Gastrocnemius medialis (tissue), 4 donors: ENCODE measurements around the gene KLK13. TPM values are rescaled to one million over a fixed set of nuclear protein-coding genes. Genes with fewer than 3 reads are reported as not detected.

Experiments used
- ATAC-seq, 2 donors: fragments of 150-250 bp; one replicate each; pipeline ENCODE4 v1.9.1; 2016
- DNase-seq, 2 donors: peaks; one replicate each; pipeline ENCODE4 v3.0.0-alpha.2; 2019
- H3K27ac ChIP-seq, 4 donors: fragments of 200-600 bp; sonication (generic); 1 replicate in 1 of 4; 2 replicates in 3 of 4; pipeline ENCODE4 v1.5.1; 2016 to 2018; ENCODE audit warnings: mild to moderate bottlenecking in 2 of 4, moderate library complexity in 1 of 4
- H3K27me3 ChIP-seq, 3 donors: fragments of 200-600 bp; sonication (generic) in 2 of 3; 1 replicate in 1 of 3; 2 replicates in 2 of 3; pipeline versions ENCODE4 v1.5.1 to v1.6.0; 2016 to 2019; ENCODE audit warnings: mild to moderate bottlenecking in 1 of 3, moderate library complexity in 1 of 3
- H3K36me3 ChIP-seq, 2 donors: fragments of 200-600 bp; sonication (generic) in 1 of 2; one replicate each; pipeline ENCODE4 v1.5.1; 2017 to 2018
- H3K4me1 ChIP-seq, 2 donors: fragments of 200-600 bp; sonication (generic) in 1 of 2; one replicate each; pipeline ENCODE4 v1.5.1; 2016 to 2017; ENCODE audit warnings: mild to moderate bottlenecking in 2 of 2
- H3K4me3 ChIP-seq, 4 donors: fragments of 200-600 bp; sonication (generic) in 3 of 4; 1 replicate in 1 of 4; 2 replicates in 3 of 4; pipeline ENCODE4 v1.5.1; 2016 to 2019; ENCODE audit warnings: mild to moderate bottlenecking in 2 of 4
- H3K9me3 ChIP-seq, 3 donors: fragments of 200-600 bp; sonication (generic) in 2 of 3; 1 replicate in 1 of 3; 2 replicates in 2 of 3; pipeline ENCODE4 v1.5.1; 2016 to 2019
- POLR2A ChIP-seq, 2 donors: fragments of 450-650 bp; IDR thresholded peaks; one replicate each; pipeline ENCODE4 v1.6.1; 2017; ENCODE audit warnings: antibody characterized with exemption in 2 of 2, mild to moderate bottlenecking in 2 of 2, moderate library complexity in 2 of 2
- in situ Hi-C, 4 donors: fragments of 200-750 bp; cut with MboI; loops; one replicate each; pipeline versions ENCODE4 v1.15.0 to v1.8.0; 2017; ENCODE audit warnings: low sequenced_read_pairs in 4 of 4
- intact Hi-C: fragments of 100-400 bp; cut with DNase I; formaldehyde crosslinking; loops from one replicate; pipeline ENCODE4 v1.15.1; 2023; ENCODE audit warnings: low total_unique reads
- total RNA-seq, 4 donors: library from RNA; depleted of rRNA; stranded (reverse); fragments of >200 nt; gene quantifications; one replicate each; pipeline versions ENCODE4 v1.1.0 to v1.2.3, GENCODE V29; 2016
- TF ChIP-seq, protein P1 (sequence below), 5 experiments: fragments of 450-650 bp in 3 of 5; fragments of 200-600 bp in 2 of 5; sonication (generic) in 2 of 5; IDR thresholded peaks in 4 of 5; conservative IDR thresholded peaks in 1 of 5; 1 replicate in 4 of 5; 2 replicates in 1 of 5; pipeline ENCODE4 v1.5.1; 2016 to 2019; ENCODE audit warnings: antibody characterized with exemption in 5 of 5, mild to moderate bottlenecking in 3 of 5, moderate library complexity in 3 of 5

Gene KLK13
- total RNA-seq, 4 donors from 2014 or later: not detected

DNA sequence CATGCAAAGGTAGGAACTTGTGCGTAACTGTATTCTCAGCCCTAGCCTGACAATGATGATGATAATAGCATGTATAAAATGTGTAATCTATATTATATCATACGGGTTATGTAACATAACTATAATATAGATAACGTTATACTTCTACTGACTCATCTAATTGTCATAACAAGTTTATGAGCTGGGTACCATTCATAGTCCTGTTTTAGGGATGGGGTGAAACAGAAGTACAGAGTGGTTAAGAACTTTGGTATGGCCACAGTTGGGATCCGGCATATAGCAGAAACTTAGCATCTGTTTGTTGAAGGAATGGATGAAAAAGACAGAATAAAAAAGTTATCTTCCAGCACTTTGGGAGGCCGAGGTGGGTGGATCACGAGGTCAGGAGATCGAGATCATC, 38.1 kb upstream of the KLK13 start:
- Histone ChIP-seq H3K27me3 (no peaks in the 10 kb centered on the region), H3K27ac (no peak overlapping the region), H3K4me1 (peaks cover 13 to 15% of the 10 kb centered on the region in 2 donors), H3K9me3 (no peaks in the 10 kb centered on the region), H3K4me3 (no peak overlapping the region), H3K36me3 (peaks cover 0 to 25% of the 10 kb centered on the region in 2 donors)
- no peak for TF ChIP-seq POLR2A (IDR thresholded peaks at IDR 0.05)
- TF ChIP-seq, protein P1, sequence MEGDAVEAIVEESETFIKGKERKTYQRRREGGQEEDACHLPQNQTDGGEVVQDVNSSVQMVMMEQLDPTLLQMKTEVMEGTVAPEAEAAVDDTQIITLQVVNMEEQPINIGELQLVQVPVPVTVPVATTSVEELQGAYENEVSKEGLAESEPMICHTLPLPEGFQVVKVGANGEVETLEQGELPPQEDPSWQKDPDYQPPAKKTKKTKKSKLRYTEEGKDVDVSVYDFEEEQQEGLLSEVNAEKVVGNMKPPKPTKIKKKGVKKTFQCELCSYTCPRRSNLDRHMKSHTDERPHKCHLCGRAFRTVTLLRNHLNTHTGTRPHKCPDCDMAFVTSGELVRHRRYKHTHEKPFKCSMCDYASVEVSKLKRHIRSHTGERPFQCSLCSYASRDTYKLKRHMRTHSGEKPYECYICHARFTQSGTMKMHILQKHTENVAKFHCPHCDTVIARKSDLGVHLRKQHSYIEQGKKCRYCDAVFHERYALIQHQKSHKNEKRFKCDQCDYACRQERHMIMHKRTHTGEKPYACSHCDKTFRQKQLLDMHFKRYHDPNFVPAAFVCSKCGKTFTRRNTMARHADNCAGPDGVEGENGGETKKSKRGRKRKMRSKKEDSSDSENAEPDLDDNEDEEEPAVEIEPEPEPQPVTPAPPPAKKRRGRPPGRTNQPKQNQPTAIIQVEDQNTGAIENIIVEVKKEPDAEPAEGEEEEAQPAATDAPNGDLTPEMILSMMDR (IDR thresholded peaks at IDR 0.05 in 4 of 5, conservative IDR thresholded peaks at IDR 0.05 in 1 of 5): no peak
- no peak for DNase-seq
- no peak for ATAC-seq
- in situ Hi-C loops: loop anchor here in 2 of 4 donors (10.0 to 25.0 kb wide), 2 partner anchors 484 to 502 kb away; no protein-coding TSS in a partner anchor
- intact Hi-C loops: loop anchor here (10.0 kb wide), 1 partner anchor 298 kb away; no protein-coding TSS in a partner anchor

DNA sequence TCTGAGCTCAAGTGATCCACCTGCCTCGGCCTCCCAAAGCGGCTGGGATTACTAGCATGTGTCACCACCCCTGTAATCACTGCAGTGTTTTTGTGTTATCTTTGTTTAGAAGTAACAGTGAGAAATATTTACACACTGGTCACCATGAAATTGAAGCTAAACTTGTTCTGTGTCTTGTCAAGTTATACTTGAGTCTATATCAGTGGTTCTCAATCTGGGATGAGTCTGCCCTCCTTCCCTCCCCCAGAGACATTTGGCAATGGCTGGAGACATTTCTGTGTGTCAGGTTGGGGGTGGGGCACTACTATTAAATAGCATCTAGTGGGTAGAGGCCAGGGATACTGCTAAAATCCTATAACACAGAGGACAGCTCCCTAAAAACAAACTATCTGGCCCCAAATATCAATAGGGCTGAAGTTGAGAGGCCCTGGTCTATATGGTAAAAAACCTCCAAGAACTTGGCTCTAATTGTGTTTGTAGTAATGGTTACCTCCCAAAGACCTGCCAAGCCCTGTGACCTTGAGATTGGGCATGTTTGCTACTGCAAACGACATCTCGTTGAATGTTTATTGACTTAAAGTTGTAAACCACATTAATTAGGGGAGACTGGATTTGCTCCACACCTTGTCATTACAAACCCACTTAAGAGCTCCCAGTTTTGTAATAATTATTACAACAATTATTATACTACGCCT, 36.4 kb upstream of the KLK13 start:
- ATAC-seq: no peak
- Histone ChIP-seq H3K9me3 (no peaks in the 10 kb centered on the region), H3K36me3 (peaks cover 0 to 25% of the 10 kb centered on the region in 2 donors), H3K27me3 (no peaks in the 10 kb centered on the region), H3K27ac (no peak overlapping the region), H3K4me1 (peaks cover 3 to 6% of the 10 kb centered on the region in 2 donors), H3K4me3 (no peak overlapping the region)
- TF ChIP-seq, protein P1 (IDR thresholded peaks at IDR 0.05 in 4 of 5, conservative IDR thresholded peaks at IDR 0.05 in 1 of 5): no peak
- TF ChIP-seq POLR2A (IDR thresholded peaks at IDR 0.05): no peak
- intact Hi-C loops: loop anchor here (10.0 kb wide), 1 partner anchor 297 kb away; no protein-coding TSS in a partner anchor
- in situ Hi-C loops: loop anchor here in 2 of 4 donors (10.0 to 25.0 kb wide), 2 partner anchors 486 to 503 kb away; no protein-coding TSS in a partner anchor
- no peak for DNase-seq

DNA sequence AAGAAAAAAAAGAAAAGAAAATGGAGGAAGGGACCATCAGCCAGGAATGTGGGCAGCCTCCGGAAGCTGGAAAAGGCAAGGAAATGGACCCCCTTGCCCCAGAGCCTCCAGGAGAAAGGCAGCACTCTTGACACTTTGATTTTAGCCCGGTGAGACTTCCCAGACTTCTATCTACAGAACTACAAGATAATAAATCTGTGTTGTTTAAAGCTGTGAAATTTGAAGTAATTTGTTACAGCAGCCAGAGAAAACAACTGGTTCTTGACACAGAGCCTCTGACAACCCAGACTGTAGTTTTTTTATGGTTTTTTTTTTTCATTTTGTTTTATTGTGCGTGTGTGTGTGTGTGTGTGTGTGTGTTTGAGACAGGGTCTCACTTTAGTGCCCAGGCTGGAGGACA, 35.7 kb upstream of the KLK13 start:
- intact Hi-C loops: loop anchor here (10.0 kb wide), 1 partner anchor 296 kb away; no protein-coding TSS in a partner anchor
- Histone ChIP-seq H3K9me3 (no peaks in the 10 kb centered on the region), H3K4me1 (peaks cover 3 to 6% of the 10 kb centered on the region in 2 donors), H3K27me3 (no peaks in the 10 kb centered on the region), H3K36me3 (peaks cover 0 to 25% of the 10 kb centered on the region in 2 donors), H3K27ac (no peak overlapping the region), H3K4me3 (no peak overlapping the region)
- ATAC-seq (no peak), DNase-seq (no peak)
- TF ChIP-seq, protein P1 (IDR thresholded peaks at IDR 0.05 in 4 of 5, conservative IDR thresholded peaks at IDR 0.05 in 1 of 5): no peak
- no peak for TF ChIP-seq POLR2A (IDR thresholded peaks at IDR 0.05)
- in situ Hi-C loops: loop anchor here in 2 of 4 donors (10.0 to 25.0 kb wide), 2 partner anchors 487 to 504 kb away; no protein-coding TSS in a partner anchor

DNA sequence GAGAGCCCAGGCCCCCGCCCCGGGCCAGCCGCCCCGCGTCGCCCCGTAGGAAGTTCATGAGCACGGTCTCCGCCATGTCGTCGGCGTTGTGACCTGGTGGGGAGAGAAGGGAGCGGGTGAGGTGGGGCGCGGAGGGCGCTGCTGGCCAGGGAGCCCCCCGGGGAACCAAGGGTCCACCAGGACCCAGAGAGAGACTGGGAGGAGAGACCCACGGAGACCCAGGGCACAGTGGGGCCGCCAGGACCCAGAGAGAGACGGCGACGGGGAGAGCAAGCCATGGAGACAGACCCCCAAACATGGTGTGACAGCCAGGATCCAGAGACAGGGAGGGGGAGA, 34.1 kb upstream of the KLK13 start:
- DNase-seq (no peak), ATAC-seq (no peak)
- H3K4me3 ChIP-seq: no peak overlapping the region
- peaks cover 3 to 6% of the 10 kb centered on the region in 2 donors for H3K4me1 ChIP-seq
- H3K9me3 ChIP-seq: no peaks in the 10 kb centered on the region
- H3K36me3 ChIP-seq: peaks cover 0 to 25% of the 10 kb centered on the region in 2 donors
- in situ Hi-C loops (no loop called here), intact Hi-C loops (loop anchor here (5.0 kb wide), 1 partner anchor 742 kb away; no protein-coding TSS in a partner anchor)
- no peak overlapping the region for H3K27ac ChIP-seq
- no peak for TF ChIP-seq POLR2A (IDR thresholded peaks at IDR 0.05)
- TF ChIP-seq, protein P1 (IDR thresholded peaks at IDR 0.05 in 4 of 5, conservative IDR thresholded peaks at IDR 0.05 in 1 of 5): no peak
- H3K27me3 ChIP-seq: no peaks in the 10 kb centered on the region
